CD4-positive, CD25-positive, alpha-beta regulatory T cell (primary cell): ENCODE measurements around the gene TTLL5. TPM values are rescaled to one million over a fixed set of nuclear protein-coding genes. Genes with fewer than 3 reads are reported as not detected.

ENCODE experiments used
- ATAC-seq, 2 donors: fragments of 150-1000 bp; cut with Tn5 transposase; one replicate each; pipeline ENCODE4 v1.10.0; 2021; ENCODE audit warnings: low read depth in 2 of 2, moderate number of reproducible peaks in 2 of 2, moderate library complexity in 1 of 2
- DNase-seq, 3 donors: peaks; one replicate each; pipeline versions ENCODE4 v3.0.0 to v3.0.0-alpha.2; 2012 to 2022; ENCODE audit warnings: mixed read lengths in 1 of 3
- H3K27ac ChIP-seq: one replicate; pipeline ENCODE4 v1.7.0; 2013; ENCODE audit warnings: mild to moderate bottlenecking, low read length; ENCODE audit not compliant: insufficient read depth, poor library complexity, severe bottlenecking
- H3K27me3 ChIP-seq: one replicate; pipeline ENCODE4 v1.7.0; 2013; ENCODE audit warnings: low read length; ENCODE audit not compliant: control insufficient read depth, insufficient read depth
- H3K36me3 ChIP-seq: one replicate; pipeline ENCODE4 v1.7.0; 2013; ENCODE audit warnings: mild to moderate bottlenecking, low read length, moderate library complexity; ENCODE audit not compliant: control insufficient read depth, insufficient read depth
- H3K4me1 ChIP-seq: 2 replicates; pipeline ENCODE4 v1.7.0; 2013; ENCODE audit warnings: mild to moderate bottlenecking, low read length; ENCODE audit not compliant: insufficient read depth, control insufficient read depth, poor library complexity, severe bottlenecking
- H3K4me3 ChIP-seq: one replicate; pipeline ENCODE4 v1.7.0; 2013; ENCODE audit warnings: low read depth, mild to moderate bottlenecking, low read length, moderate library complexity
- H3K9me3 ChIP-seq, 2 experiments: 1 replicate in 1 of 2; 2 replicates in 1 of 2; pipeline ENCODE4 v1.7.0; 2013; ENCODE audit warnings: low read length in 2 of 2, mild to moderate bottlenecking in 1 of 2, moderate library complexity in 1 of 2; ENCODE audit not compliant: control insufficient read depth in 2 of 2
- H3K27ac Mint-ChIP-seq, 3 donors: one replicate each; pipeline ENCODE4 v1.8.0; 2020 to 2022; ENCODE audit warnings: mild to moderate bottlenecking in 3 of 3, mixed read lengths in 3 of 3, moderate library complexity in 2 of 3
- H3K27me3 Mint-ChIP-seq: one replicate; pipeline ENCODE4 v1.8.0; 2022; ENCODE audit warnings: mild to moderate bottlenecking, mixed read lengths
- H3K36me3 Mint-ChIP-seq: one replicate; pipeline ENCODE4 v1.8.0; 2020; ENCODE audit warnings: mixed read lengths
- H3K4me1 Mint-ChIP-seq, 4 donors: one replicate each; pipeline ENCODE4 v1.8.0; 2020 to 2022; ENCODE audit warnings: mixed read lengths in 4 of 4, mild to moderate bottlenecking in 1 of 4
- H3K4me3 Mint-ChIP-seq, 4 donors: one replicate each; pipeline ENCODE4 v1.8.0; 2020 to 2022; ENCODE audit warnings: mild to moderate bottlenecking in 4 of 4, mixed read lengths in 4 of 4, moderate library complexity in 3 of 4
- H3K9me3 Mint-ChIP-seq, 7 donors: one replicate each; pipeline ENCODE4 v1.8.0; 2020 to 2022; ENCODE audit warnings: mixed read lengths in 7 of 7, mild to moderate bottlenecking in 3 of 7, moderate library complexity in 2 of 7
- polyA plus RNA-seq, 4 donors: library from polyadenylated mRNA; unstranded; fragments of 300-500 nt; fragmentation: Illumina TruSeq; gene quantifications; one replicate each; pipeline ENCODE4 v1.2.3, GENCODE V29; 2021
- total RNA-seq: library from RNA; stranded (reverse); gene quantifications from one replicate; pipeline ENCODE4 v1.2.3, GENCODE V29; 2022

Gene TTLL5
- total and polyA plus RNA-seq, 5 donors from 2014 or later: 4.9 to 39.2 (median 8.7) TPM

- Mint-ChIP-seq H3K9me3 (peaks cover 0 to 4% (median 0%) of the 10 kb centered on the region in 7 donors), H3K27me3 (no peaks in the 10 kb centered on the region)
- ATAC-seq: no peak
These were observed 64.4 kb downstream of the TTLL5 start for GRCh38 chr14:75725481-75725880.

GRCh38 chr14:75726321-75726720, 65.3 kb downstream of the TTLL5 start:
- H3K27me3 Mint-ChIP-seq: no peaks in the 10 kb centered on the region
- no peak overlapping the region for H3K27ac Mint-ChIP-seq
- Histone ChIP-seq H3K27ac (no peak overlapping the region), H3K27me3 (no peaks in the 10 kb centered on the region), H3K9me3 (no peaks in the 10 kb centered on the region), H3K4me1 (peaks cover 8% of the 10 kb centered on the region), H3K36me3 (peaks cover 8% of the 10 kb centered on the region), H3K4me3 (no peak overlapping the region)
- peaks cover 18 to 38% (median 21%) of the 10 kb centered on the region in 4 donors for H3K4me1 Mint-ChIP-seq
- no peak overlapping the region for H3K4me3 Mint-ChIP-seq
- DNase-seq (no peak), ATAC-seq (no peak)
- peaks cover 0 to 4% (median 0%) of the 10 kb centered on the region in 7 donors for H3K9me3 Mint-ChIP-seq
- peaks cover 39% of the 10 kb centered on the region for H3K36me3 Mint-ChIP-seq

More at GRCh38 chr14:75725481-75725880, 64.4 kb downstream of the TTLL5 start:
- H3K27ac Mint-ChIP-seq: peak overlapping the region in 1 of 3 donors; percentile 3
- Histone ChIP-seq H3K4me1 (peaks cover 8% of the 10 kb centered on the region), H3K36me3 (peaks cover 11% of the 10 kb centered on the region), H3K4me3 (no peak overlapping the region), H3K27me3 (no peaks in the 10 kb centered on the region), H3K27ac (no peak overlapping the region), H3K9me3 (no peaks in the 10 kb centered on the region)
- DNase-seq: no peak
- no peak overlapping the region for H3K4me3 Mint-ChIP-seq
- peaks cover 46% of the 10 kb centered on the region for H3K36me3 Mint-ChIP-seq
- peaks cover 21 to 38% (median 22%) of the 10 kb centered on the region in 4 donors for H3K4me1 Mint-ChIP-seq

GRCh38 chr14:75727124-75727523, 66.1 kb downstream of the TTLL5 start:
- Histone ChIP-seq H3K36me3 (peaks cover 8% of the 10 kb centered on the region), H3K4me3 (no peak overlapping the region), H3K27ac (no peak overlapping the region), H3K4me1 (peaks cover 8% of the 10 kb centered on the region), H3K9me3 (no peaks in the 10 kb centered on the region), H3K27me3 (no peaks in the 10 kb centered on the region)
- H3K9me3 Mint-ChIP-seq: peaks cover 0 to 4% (median 0%) of the 10 kb centered on the region in 7 donors
- H3K36me3 Mint-ChIP-seq: peaks cover 37% of the 10 kb centered on the region
- DNase-seq (no peak), ATAC-seq (no peak)
- H3K27ac Mint-ChIP-seq: peak overlapping the region in 1 of 3 donors; percentile 34
- no peak overlapping the region for H3K4me3 Mint-ChIP-seq
- peaks cover 18 to 38% (median 22%) of the 10 kb centered on the region in 4 donors for H3K4me1 Mint-ChIP-seq
- H3K27me3 Mint-ChIP-seq: no peaks in the 10 kb centered on the region

GRCh38 chr14:75732888-75733287, 71.8 kb downstream of the TTLL5 start:
- Histone ChIP-seq H3K36me3 (peaks cover 3% of the 10 kb centered on the region), H3K4me1 (no peaks in the 10 kb centered on the region), H3K4me3 (no peak overlapping the region), H3K27me3 (no peaks in the 10 kb centered on the region), H3K9me3 (no peaks in the 10 kb centered on the region), H3K27ac (no peak overlapping the region)
- H3K36me3 Mint-ChIP-seq: peaks cover 34% of the 10 kb centered on the region
- H3K27me3 Mint-ChIP-seq: no peaks in the 10 kb centered on the region
- H3K9me3 Mint-ChIP-seq: no peaks in the 10 kb centered on the region
- H3K27ac Mint-ChIP-seq: no peak overlapping the region
- ATAC-seq: no peak
- H3K4me1 Mint-ChIP-seq: peaks cover 0 to 16% (median 11%) of the 10 kb centered on the region in 4 donors
- no peak for DNase-seq
- H3K4me3 Mint-ChIP-seq: no peak overlapping the region

GRCh38 chr14:75734854-75735253, 73.8 kb downstream of the TTLL5 start:
- Histone ChIP-seq H3K4me1 (no peaks in the 10 kb centered on the region), H3K27me3 (no peaks in the 10 kb centered on the region), H3K9me3 (no peaks in the 10 kb centered on the region), H3K27ac (no peak overlapping the region), H3K36me3 (peaks cover 3% of the 10 kb centered on the region), H3K4me3 (no peak overlapping the region)
- H3K9me3 Mint-ChIP-seq: no peaks in the 10 kb centered on the region
- no peak overlapping the region for H3K4me3 Mint-ChIP-seq
- H3K36me3 Mint-ChIP-seq: peaks cover 34% of the 10 kb centered on the region
- H3K27ac Mint-ChIP-seq: no peak overlapping the region
- no peak for ATAC-seq
- DNase-seq: no peak
- peaks cover 0 to 12% (median 5%) of the 10 kb centered on the region in 4 donors for H3K4me1 Mint-ChIP-seq
- no peaks in the 10 kb centered on the region for H3K27me3 Mint-ChIP-seq

- no peaks in the 10 kb centered on the region for H3K4me1 ChIP-seq
- no peak for ATAC-seq
- H3K9me3 ChIP-seq: no peaks in the 10 kb centered on the region
- Mint-ChIP-seq H3K9me3 (no peaks in the 10 kb centered on the region), H3K36me3 (peaks cover 40% of the 10 kb centered on the region), H3K4me1 (peaks cover 0 to 9% (median 0%) of the 10 kb centered on the region in 4 donors), H3K4me3 (no peak overlapping the region), H3K27ac (no peak overlapping the region), H3K27me3 (no peaks in the 10 kb centered on the region)
- H3K4me3 ChIP-seq: no peak overlapping the region
- H3K27ac ChIP-seq: no peak overlapping the region
- H3K36me3 ChIP-seq: peaks cover 3% of the 10 kb centered on the region
- no peak for DNase-seq
- no peaks in the 10 kb centered on the region for H3K27me3 ChIP-seq
These were observed 75.9 kb downstream of the TTLL5 start for GRCh38 chr14:75736845-75737485.

GRCh38 chr14:75738192-75738591, 77.1 kb downstream of the TTLL5 start:
- Mint-ChIP-seq H3K9me3 (no peaks in the 10 kb centered on the region), H3K27me3 (no peaks in the 10 kb centered on the region), H3K4me3 (no peak overlapping the region), H3K4me1 (peaks cover 0 to 4% (median 0%) of the 10 kb centered on the region in 4 donors), H3K36me3 (peaks cover 34% of the 10 kb centered on the region), H3K27ac (no peak overlapping the region)
- Histone ChIP-seq H3K27me3 (no peaks in the 10 kb centered on the region), H3K36me3 (peaks cover 3% of the 10 kb centered on the region), H3K9me3 (no peaks in the 10 kb centered on the region), H3K27ac (no peak overlapping the region), H3K4me1 (no peaks in the 10 kb centered on the region), H3K4me3 (no peak overlapping the region)
- ATAC-seq (no peak), DNase-seq (no peak)

GRCh38 chr14:75742867-75743266, 81.8 kb downstream of the TTLL5 start:
- Mint-ChIP-seq H3K9me3 (peaks cover 0 to 10% (median 0%) of the 10 kb centered on the region in 7 donors), H3K4me3 (no peak overlapping the region), H3K27ac (no peak overlapping the region), H3K4me1 (peaks cover 0 to 4% (median 2%) of the 10 kb centered on the region in 4 donors), H3K36me3 (peaks cover 42% of the 10 kb centered on the region), H3K27me3 (no peaks in the 10 kb centered on the region)
- Histone ChIP-seq H3K27me3 (no peaks in the 10 kb centered on the region), H3K4me3 (no peak overlapping the region), H3K9me3 (peaks cover 0 to 4% of the 10 kb centered on the region in 2 experiments), H3K27ac (no peak overlapping the region), H3K36me3 (peaks cover 17% of the 10 kb centered on the region), H3K4me1 (no peaks in the 10 kb centered on the region)
- ATAC-seq: no peak
- no peak for DNase-seq
